Trophoblast cell (in vitro differentiated cells and primary cell): ENCODE data around the gene HRH1.
A peak's percentile ranks its signal among the peaks of the same experiment; 100 is the strongest.

Experiments used
- DNase-seq, 2 donors: peaks; one replicate each; pipeline ENCODE4 v3.0.0-alpha.2; 2016
- H2AFZ ChIP-seq: 2 replicates; pipeline ENCODE4 v1.6.1; 2013; ENCODE audit warnings: low read length, moderate library complexity, mild to moderate bottlenecking; ENCODE audit not compliant: insufficient read depth, poor library complexity
- H2AK5ac ChIP-seq: 2 replicates; pipeline ENCODE4 v1.6.1; 2013; ENCODE audit warnings: mild to moderate bottlenecking, low read length
- H2BK120ac ChIP-seq: 2 replicates; pipeline ENCODE4 v1.6.1; 2013; ENCODE audit warnings: low read length, mild to moderate bottlenecking, moderate library complexity; ENCODE audit not compliant: insufficient read depth, poor library complexity
- H2BK12ac ChIP-seq: 2 replicates; pipeline ENCODE4 v1.6.1; 2013; ENCODE audit warnings: mild to moderate bottlenecking, low read length, moderate library complexity
- H2BK5ac ChIP-seq: 2 replicates; pipeline ENCODE4 v1.6.1; 2013; ENCODE audit warnings: low read length, low read depth, moderate library complexity, mild to moderate bottlenecking; ENCODE audit not compliant: poor library complexity
- H3K14ac ChIP-seq: 2 replicates; pipeline ENCODE4 v1.6.1; 2013; ENCODE audit warnings: mild to moderate bottlenecking, low read length
- H3K18ac ChIP-seq: 2 replicates; pipeline ENCODE4 v1.6.1; 2013; ENCODE audit warnings: mild to moderate bottlenecking, low read length
- H3K23ac ChIP-seq: 2 replicates; pipeline ENCODE4 v1.6.1; 2013; ENCODE audit warnings: low read length
- H3K27ac ChIP-seq: 2 replicates; pipeline ENCODE4 v1.5.1; 2013; ENCODE audit warnings: low read depth, mild to moderate bottlenecking, inconsistent platforms, low read length, moderate library complexity
- H3K27me3 ChIP-seq: 2 replicates; pipeline ENCODE4 v1.6.1; 2013; ENCODE audit warnings: inconsistent platforms, mild to moderate bottlenecking, low read length, moderate library complexity; ENCODE audit not compliant: insufficient read depth
- H3K36me3 ChIP-seq, 2 experiments: 1 replicate in 1 of 2; 2 replicates in 1 of 2; pipeline ENCODE4 v1.6.1; 2013; ENCODE audit warnings: low read length in 2 of 2, mild to moderate bottlenecking in 2 of 2, moderate library complexity in 1 of 2; ENCODE audit not compliant: insufficient read depth in 2 of 2, control insufficient read depth in 1 of 2
- H3K4ac ChIP-seq: 2 replicates; pipeline ENCODE4 v1.6.1; 2013; ENCODE audit warnings: low read depth, mild to moderate bottlenecking, low read length, moderate library complexity
- H3K4me1 ChIP-seq, 2 experiments: 1 replicate in 1 of 2; 2 replicates in 1 of 2; pipeline ENCODE4 v1.6.1; 2013; ENCODE audit warnings: low read length in 2 of 2, mild to moderate bottlenecking in 2 of 2, moderate library complexity in 1 of 2; ENCODE audit not compliant: insufficient read depth in 2 of 2, control insufficient read depth in 1 of 2
- H3K4me2 ChIP-seq: 2 replicates; pipeline ENCODE4 v1.6.1; 2013; ENCODE audit warnings: inconsistent platforms, mild to moderate bottlenecking, low read length, moderate library complexity
- H3K4me3 ChIP-seq: 2 replicates; pipeline ENCODE4 v1.5.1; 2013; ENCODE audit warnings: mild to moderate bottlenecking, low read depth, low read length, inconsistent platforms
- H3K79me1 ChIP-seq: one replicate; pipeline ENCODE4 v1.6.1; 2013; ENCODE audit warnings: low read length
- H3K79me2 ChIP-seq: 2 replicates; pipeline ENCODE4 v1.6.1; 2013; ENCODE audit warnings: low read length, mild to moderate bottlenecking; ENCODE audit not compliant: control insufficient read depth, insufficient read depth, poor library complexity
- H3K9ac ChIP-seq: 2 replicates; pipeline ENCODE4 v1.6.1; 2013; ENCODE audit warnings: mild to moderate bottlenecking, low read length
- H3K9me3 ChIP-seq: 2 replicates; pipeline ENCODE4 v1.6.1; 2013; ENCODE audit warnings: low read depth, mild to moderate bottlenecking, control low read depth, inconsistent platforms, low read length; ENCODE audit not compliant: insufficient read depth
- H4K12ac ChIP-seq: 2 replicates; pipeline ENCODE4 v1.6.1; 2013; ENCODE audit warnings: low read depth, mild to moderate bottlenecking, low read length, moderate library complexity
- H4K8ac ChIP-seq: 2 replicates; pipeline ENCODE4 v1.6.1; 2013; ENCODE audit warnings: low read depth, mild to moderate bottlenecking, low read length, moderate library complexity
- H4K91ac ChIP-seq: one replicate; pipeline ENCODE4 v1.6.1; 2013; ENCODE audit warnings: low read depth, mild to moderate bottlenecking, low read length, moderate library complexity
- whole genome bisulfite sequencing: extraction: QIAGEN DNeasy Blood & Tissue Kit; methylation state at CpG from one replicate; pipeline ENCODE4 v1.1.7; 2013; ENCODE audit warnings: missing lambda C conversion rate; ENCODE audit not compliant: insufficient read length, insufficient coverage; ENCODE audit errors: extremely low coverage; 5-methylcytosine and 5-hydroxymethylcytosine counted together

The HRH1 gene

DNA sequence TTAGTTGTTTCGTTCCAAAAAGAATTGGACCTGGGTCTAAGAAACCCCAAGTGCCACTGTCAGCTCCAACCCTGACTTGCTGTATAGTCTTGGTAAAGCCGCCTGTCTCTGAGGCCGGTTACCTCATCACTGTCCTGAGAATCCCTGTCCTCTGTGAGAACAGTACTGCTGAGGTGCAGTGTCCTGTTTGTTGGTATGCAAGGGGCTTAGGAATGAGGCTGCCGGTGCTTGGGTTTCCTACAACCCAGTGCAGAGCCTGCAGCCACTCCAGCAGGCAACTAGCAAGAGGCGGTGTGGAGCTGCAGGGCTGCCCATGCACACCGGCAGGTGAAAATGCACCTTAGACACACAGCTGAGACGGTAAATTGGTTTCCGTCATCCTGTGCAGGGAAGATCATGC, 65.9 kb downstream of the HRH1 start:
- no peaks in the 10 kb centered on the region for H3K79me2 ChIP-seq
- no peak overlapping the region for H3K4me2 ChIP-seq
- no peak overlapping the region for H3K4me3 ChIP-seq
- no CpG with 5 or more reads among the region's 8 CpGs for WGBS
- no peak for DNase-seq
- H4K91ac ChIP-seq = no peak overlapping the region
- H3K9me3 ChIP-seq = no peaks in the 10 kb centered on the region
- no peak overlapping the region for H2BK12ac ChIP-seq
- H3K23ac ChIP-seq = no peak overlapping the region
- no peak overlapping the region for H2AK5ac ChIP-seq
- H4K12ac ChIP-seq = no peak overlapping the region
- no peaks in the 10 kb centered on the region for H3K36me3 ChIP-seq
- H3K4ac ChIP-seq = no peak overlapping the region
- no peak overlapping the region for H4K8ac ChIP-seq
- no peak overlapping the region for H3K14ac ChIP-seq
- peaks cover 0 to 2% of the 10 kb centered on the region in 2 experiments for H3K4me1 ChIP-seq
- no peaks in the 10 kb centered on the region for H3K27me3 ChIP-seq
- no peak overlapping the region for H2BK120ac ChIP-seq
- H3K18ac ChIP-seq = no peak overlapping the region
- no peak overlapping the region for H3K9ac ChIP-seq
- no peaks in the 10 kb centered on the region for H3K79me1 ChIP-seq
- no peak overlapping the region for H3K27ac ChIP-seq
- H2AFZ ChIP-seq = no peak overlapping the region
- no peak overlapping the region for H2BK5ac ChIP-seq

DNA sequence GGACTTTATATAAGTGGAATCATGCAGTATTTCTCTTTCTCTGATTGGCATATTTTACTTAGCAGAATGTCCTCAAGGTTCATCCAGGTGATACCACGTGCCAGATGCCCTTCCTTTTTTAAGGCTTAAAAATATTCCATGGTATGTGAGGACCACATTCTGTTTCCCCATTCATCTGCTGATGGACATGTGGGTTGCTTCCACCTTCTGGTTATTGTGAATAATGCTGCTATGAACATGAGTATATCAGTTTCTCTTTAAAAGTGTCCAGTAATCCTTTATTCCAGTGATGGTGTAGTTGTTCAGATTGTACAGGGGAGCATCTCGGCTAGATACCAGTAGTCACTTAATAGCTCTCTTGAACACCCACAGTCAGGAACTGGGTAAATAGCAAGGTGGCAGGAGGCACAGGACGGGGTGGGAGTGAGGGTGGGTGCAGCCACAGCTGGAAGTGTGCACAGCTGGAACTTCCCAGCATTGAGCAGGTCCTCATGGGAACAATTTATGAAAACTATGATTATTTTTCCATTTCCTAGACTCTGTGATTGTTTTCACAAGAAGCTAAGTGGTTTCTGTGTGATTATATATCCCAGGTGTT, 67.6 kb downstream of the HRH1 start:
- no peak overlapping the region for H2BK5ac ChIP-seq
- H4K8ac ChIP-seq = no peak overlapping the region
- no peaks in the 10 kb centered on the region for H3K36me3 ChIP-seq
- H3K4me3 ChIP-seq = no peak overlapping the region
- DNase-seq = no peak
- H3K27ac ChIP-seq = no peak overlapping the region
- no peak overlapping the region for H3K14ac ChIP-seq
- H3K4ac ChIP-seq = no peak overlapping the region
- H4K12ac ChIP-seq = no peak overlapping the region
- no peaks in the 10 kb centered on the region for H3K79me1 ChIP-seq
- H3K27me3 ChIP-seq = no peaks in the 10 kb centered on the region
- no peak overlapping the region for H3K23ac ChIP-seq
- H3K9me3 ChIP-seq = no peaks in the 10 kb centered on the region
- H4K91ac ChIP-seq = no peak overlapping the region
- no peak overlapping the region for H3K4me2 ChIP-seq
- no peak overlapping the region for H2AK5ac ChIP-seq
- no peak overlapping the region for H3K18ac ChIP-seq
- no peak overlapping the region for H2BK120ac ChIP-seq
- H3K4me1 ChIP-seq = peaks cover 2 to 4% of the 10 kb centered on the region in 2 experiments
- H3K79me2 ChIP-seq = no peaks in the 10 kb centered on the region
- H2AFZ ChIP-seq = no peak overlapping the region
- no peak overlapping the region for H3K9ac ChIP-seq
- no CpG with 5 or more reads among the region's 3 CpGs for WGBS
- no peak overlapping the region for H2BK12ac ChIP-seq

DNA sequence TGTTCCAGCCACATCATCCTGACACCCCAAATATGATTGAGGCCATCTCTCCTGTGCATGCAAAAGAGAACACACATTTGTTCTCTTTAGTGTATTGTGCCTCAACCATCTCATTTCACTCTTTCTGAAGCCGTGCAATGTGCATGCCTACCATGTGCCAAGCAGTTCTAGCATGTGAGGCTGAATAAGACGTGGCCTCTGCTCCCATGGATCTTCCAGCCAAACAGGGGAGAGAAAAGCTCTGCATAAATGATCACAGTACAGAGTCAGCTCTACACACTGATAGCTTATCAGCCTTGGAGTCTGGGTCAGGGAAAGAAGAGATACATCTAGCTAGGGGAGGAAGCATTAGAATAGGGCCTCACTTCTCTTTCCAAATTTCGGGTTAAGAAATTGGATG, 69.7 kb downstream of the HRH1 start:
- WGBS = no CpG with 5 or more reads among the region's 3 CpGs
- no peak overlapping the region for H3K27ac ChIP-seq
- no peak overlapping the region for H4K91ac ChIP-seq
- H3K79me1 ChIP-seq = no peaks in the 10 kb centered on the region
- H3K23ac ChIP-seq = no peak overlapping the region
- H2AFZ ChIP-seq = no peak overlapping the region
- no peaks in the 10 kb centered on the region for H3K79me2 ChIP-seq
- H2BK5ac ChIP-seq = no peak overlapping the region
- no peaks in the 10 kb centered on the region for H3K36me3 ChIP-seq
- peaks cover 2 to 4% of the 10 kb centered on the region in 2 experiments for H3K4me1 ChIP-seq
- H3K18ac ChIP-seq = no peak overlapping the region
- no peak overlapping the region for H4K12ac ChIP-seq
- H3K4ac ChIP-seq = no peak overlapping the region
- no peak overlapping the region for H3K9ac ChIP-seq
- no peak overlapping the region for H4K8ac ChIP-seq
- no peaks in the 10 kb centered on the region for H3K9me3 ChIP-seq
- no peak overlapping the region for H3K4me3 ChIP-seq
- H3K14ac ChIP-seq = no peak overlapping the region
- H3K27me3 ChIP-seq = no peaks in the 10 kb centered on the region
- no peak overlapping the region for H2AK5ac ChIP-seq
- no peak for DNase-seq
- no peak overlapping the region for H3K4me2 ChIP-seq
- H2BK120ac ChIP-seq = no peak overlapping the region
- no peak overlapping the region for H2BK12ac ChIP-seq

DNA sequence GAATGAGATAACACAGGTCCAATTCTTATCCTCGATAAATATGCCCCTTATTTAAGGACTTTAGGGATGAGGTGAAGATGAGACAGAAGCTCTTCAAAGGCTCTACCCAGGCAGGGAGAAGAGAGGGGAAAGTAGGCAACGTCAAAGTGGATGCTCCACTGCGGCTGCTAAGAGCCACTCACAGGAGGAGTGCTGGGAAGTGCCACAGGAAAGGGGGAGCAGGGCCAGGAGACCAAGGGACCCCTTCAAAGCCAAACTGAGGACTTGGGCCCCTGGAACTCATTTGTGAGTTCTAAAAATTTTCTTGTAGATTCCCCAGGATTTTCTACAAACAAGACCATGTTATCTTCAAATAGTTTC, 70.6 kb downstream of the HRH1 start:
- Histone ChIP-seq H2BK120ac (no peak overlapping the region), H3K9ac (no peak overlapping the region), H4K12ac (no peak overlapping the region), H3K4ac (no peak overlapping the region), H4K91ac (peak overlapping the region; percentile 26), H3K4me2 (no peak overlapping the region), H3K9me3 (no peaks in the 10 kb centered on the region), H3K18ac (no peak overlapping the region), H3K14ac (no peak overlapping the region), H2BK5ac (no peak overlapping the region), H3K23ac (no peak overlapping the region), H2AFZ (no peak overlapping the region), H3K4me3 (no peak overlapping the region), H3K27ac (peak overlapping the region; percentile 49), H2BK12ac (no peak overlapping the region), H3K27me3 (no peaks in the 10 kb centered on the region), H4K8ac (no peak overlapping the region), H3K79me2 (no peaks in the 10 kb centered on the region), H3K4me1 (peaks cover 2 to 4% of the 10 kb centered on the region in 2 experiments), H2AK5ac (no peak overlapping the region), H3K79me1 (no peaks in the 10 kb centered on the region), H3K36me3 (no peaks in the 10 kb centered on the region)
- no CpG with 5 or more reads among the region's 3 CpGs for WGBS
- DNase-seq = no peak
